Measurements from ENCODE around the gene GFRAL.
"Not testable (repeated sequence)": the region's sequence is repeated elsewhere in the genome, so short reads cannot be mapped to it uniquely, and the experiment has no call there.

GFRAL gene

DNA sequence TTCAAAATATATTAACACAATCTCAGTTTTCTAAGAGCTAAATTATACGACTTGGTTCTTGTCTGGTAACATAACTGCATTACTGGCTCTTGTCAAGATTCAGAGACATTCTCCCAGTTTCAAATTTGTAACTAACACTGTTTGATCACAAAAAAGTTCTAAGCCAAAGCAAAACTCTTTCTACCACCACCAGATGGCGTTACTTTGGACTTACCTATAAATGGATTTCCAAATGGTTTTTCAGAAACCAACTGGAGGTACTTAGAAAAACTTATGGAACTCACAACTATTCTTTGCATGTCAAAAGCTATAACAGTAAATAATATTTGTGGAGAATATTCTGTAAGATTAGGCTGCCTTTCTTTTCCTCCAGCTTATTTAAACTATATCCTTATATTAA lies 34.2 kb upstream of the GFRAL start:
- Histone ChIP-seq H3K9me3 (ENCODE audit: low read length) (no peaks in the 10 kb centered on the region), H3K4me3 (ENCODE audit: low read depth, low read length, poor library complexity, severe bottlenecking) (no peak overlapping the region), H2AFZ (ENCODE audit: low read length) (no peak overlapping the region), H3K9me2 (ENCODE audit: low read depth, low read length) (no peaks in the 10 kb centered on the region), H3K4me1 (ENCODE audit: insufficient read depth, low read length, severe bottlenecking) (no peaks in the 10 kb centered on the region), H3K79me2 (ENCODE audit: insufficient read depth, low read length) (no peaks in the 10 kb centered on the region), H3F3A (ENCODE audit: insufficient read depth, low read length) (no peaks in the 10 kb centered on the region), H3K27me3 (ENCODE audit: insufficient read depth, low read length) (no peaks in the 10 kb centered on the region), H3K9ac (ENCODE audit: low read length) (no peak overlapping the region), H3K27ac (ENCODE audit: low read depth, low read length, poor library complexity, severe bottlenecking) (no peak overlapping the region), H3K36me3 (ENCODE audit: insufficient read depth, low read length) (no peaks in the 10 kb centered on the region), H4K20me1 (ENCODE audit: insufficient read depth, low read length) (no peaks in the 10 kb centered on the region), H3K4me2 (ENCODE audit: low read length) (no peak overlapping the region)
- TF ChIP-seq, protein P1, sequence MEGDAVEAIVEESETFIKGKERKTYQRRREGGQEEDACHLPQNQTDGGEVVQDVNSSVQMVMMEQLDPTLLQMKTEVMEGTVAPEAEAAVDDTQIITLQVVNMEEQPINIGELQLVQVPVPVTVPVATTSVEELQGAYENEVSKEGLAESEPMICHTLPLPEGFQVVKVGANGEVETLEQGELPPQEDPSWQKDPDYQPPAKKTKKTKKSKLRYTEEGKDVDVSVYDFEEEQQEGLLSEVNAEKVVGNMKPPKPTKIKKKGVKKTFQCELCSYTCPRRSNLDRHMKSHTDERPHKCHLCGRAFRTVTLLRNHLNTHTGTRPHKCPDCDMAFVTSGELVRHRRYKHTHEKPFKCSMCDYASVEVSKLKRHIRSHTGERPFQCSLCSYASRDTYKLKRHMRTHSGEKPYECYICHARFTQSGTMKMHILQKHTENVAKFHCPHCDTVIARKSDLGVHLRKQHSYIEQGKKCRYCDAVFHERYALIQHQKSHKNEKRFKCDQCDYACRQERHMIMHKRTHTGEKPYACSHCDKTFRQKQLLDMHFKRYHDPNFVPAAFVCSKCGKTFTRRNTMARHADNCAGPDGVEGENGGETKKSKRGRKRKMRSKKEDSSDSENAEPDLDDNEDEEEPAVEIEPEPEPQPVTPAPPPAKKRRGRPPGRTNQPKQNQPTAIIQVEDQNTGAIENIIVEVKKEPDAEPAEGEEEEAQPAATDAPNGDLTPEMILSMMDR (IDR thresholded peaks at IDR 0.05; ENCODE audit: low read length), result peak; percentile 50; the same call in 1 of the 2 replicates
- TF ChIP-seq EZH2 (IDR thresholded peaks at IDR 0.05; ENCODE audit: borderline replicate concordance, low read length), result no peak

DNA sequence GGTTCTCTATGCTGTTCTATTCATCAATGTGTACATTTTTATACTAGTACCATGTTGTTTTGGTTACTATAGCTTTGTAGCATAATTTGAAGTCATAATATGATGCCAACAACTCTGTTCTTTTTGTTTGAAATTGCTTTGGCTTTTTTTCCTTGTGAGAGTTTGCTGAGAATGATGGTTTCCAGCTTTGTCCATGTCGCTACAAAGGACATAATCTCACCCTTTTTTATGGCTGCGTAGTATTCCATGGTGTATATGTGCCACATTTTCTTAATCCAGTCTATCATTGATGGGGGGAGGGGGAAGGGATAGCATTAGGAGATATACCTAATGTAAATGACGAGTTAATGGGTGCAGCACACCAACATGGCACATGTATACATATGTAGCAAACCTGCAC lies 30.1 kb upstream of the GFRAL start:
- not testable (repeated sequence) for H3K27me3 ChIP-seq (ENCODE audit: insufficient read depth, low read length); H2AFZ ChIP-seq (ENCODE audit: low read length); H4K20me1 ChIP-seq (ENCODE audit: insufficient read depth, low read length)

DNA sequence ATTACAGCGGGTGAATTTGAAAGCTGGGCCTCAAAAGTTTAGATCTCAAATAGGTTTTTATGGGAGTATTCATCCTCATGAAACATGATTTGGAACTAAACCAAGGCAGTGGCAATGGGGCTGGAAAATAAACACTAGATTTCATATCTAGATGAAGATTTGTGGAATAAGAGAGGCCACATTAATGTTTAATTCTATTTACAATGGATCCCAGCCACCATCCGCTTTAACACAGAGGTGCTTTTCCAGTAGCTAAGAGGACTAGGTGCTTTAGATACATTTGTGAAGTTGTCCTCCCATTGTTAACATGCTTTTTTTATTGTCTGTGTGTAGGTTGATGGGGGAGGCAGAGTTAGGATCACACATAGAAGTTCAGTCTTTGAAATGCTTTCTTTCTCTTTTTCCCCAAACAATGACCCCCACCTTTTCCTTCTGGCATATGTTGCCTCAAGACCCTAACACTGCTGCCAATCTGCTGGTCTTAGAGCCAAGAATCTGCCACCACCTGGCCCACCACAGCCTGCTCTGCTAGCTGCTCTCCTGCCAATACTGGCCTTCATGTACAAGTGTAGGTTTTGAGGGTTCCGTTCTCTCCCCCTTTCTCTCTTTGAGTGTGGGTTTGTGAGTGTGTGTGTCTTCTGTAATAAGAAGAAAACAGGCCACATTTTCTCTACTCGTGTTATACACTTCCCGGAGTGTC lies 27.8 kb upstream of the GFRAL start:
- TF ChIP-seq EZH2 (IDR thresholded peaks at IDR 0.05; ENCODE audit: borderline replicate concordance, low read length), result no peak
- TF ChIP-seq, protein P1 (IDR thresholded peaks at IDR 0.05; ENCODE audit: low read length), result no peak
- Histone ChIP-seq H3K79me2 (ENCODE audit: insufficient read depth, low read length) (no peaks in the 10 kb centered on the region), H3K4me2 (ENCODE audit: low read length) (no peak overlapping the region), H3K36me3 (ENCODE audit: insufficient read depth, low read length) (no peaks in the 10 kb centered on the region), H3F3A (ENCODE audit: insufficient read depth, low read length) (no peaks in the 10 kb centered on the region), H3K4me1 (ENCODE audit: insufficient read depth, low read length, severe bottlenecking) (no peaks in the 10 kb centered on the region), H3K9ac (ENCODE audit: low read length) (no peak overlapping the region), H4K20me1 (ENCODE audit: insufficient read depth, low read length) (no peaks in the 10 kb centered on the region), H3K9me3 (ENCODE audit: low read length) (no peaks in the 10 kb centered on the region), H3K4me3 (ENCODE audit: low read depth, low read length, poor library complexity, severe bottlenecking) (no peak overlapping the region), H3K27me3 (ENCODE audit: insufficient read depth, low read length) (no peaks in the 10 kb centered on the region), H3K27ac (ENCODE audit: low read depth, low read length, poor library complexity, severe bottlenecking) (no peak overlapping the region), H3K9me2 (ENCODE audit: low read depth, low read length) (no peaks in the 10 kb centered on the region), H2AFZ (ENCODE audit: low read length) (no peak overlapping the region)

More for the DNA sequence above, 30.1 kb upstream of the GFRAL start:
- not testable (repeated sequence) for H3K9me2 ChIP-seq (ENCODE audit: low read depth, low read length); H3F3A ChIP-seq (ENCODE audit: insufficient read depth, low read length); H3K4me2 ChIP-seq (ENCODE audit: low read length); H3K9me3 ChIP-seq (ENCODE audit: low read length); H3K4me1 ChIP-seq (ENCODE audit: insufficient read depth, low read length, severe bottlenecking); H3K9ac ChIP-seq (ENCODE audit: low read length); H3K27ac ChIP-seq (ENCODE audit: low read depth, low read length, poor library complexity, severe bottlenecking); H3K4me3 ChIP-seq (ENCODE audit: low read depth, low read length, poor library complexity, severe bottlenecking); H3K79me2 ChIP-seq (ENCODE audit: insufficient read depth, low read length); H3K36me3 ChIP-seq (ENCODE audit: insufficient read depth, low read length)

DNA sequence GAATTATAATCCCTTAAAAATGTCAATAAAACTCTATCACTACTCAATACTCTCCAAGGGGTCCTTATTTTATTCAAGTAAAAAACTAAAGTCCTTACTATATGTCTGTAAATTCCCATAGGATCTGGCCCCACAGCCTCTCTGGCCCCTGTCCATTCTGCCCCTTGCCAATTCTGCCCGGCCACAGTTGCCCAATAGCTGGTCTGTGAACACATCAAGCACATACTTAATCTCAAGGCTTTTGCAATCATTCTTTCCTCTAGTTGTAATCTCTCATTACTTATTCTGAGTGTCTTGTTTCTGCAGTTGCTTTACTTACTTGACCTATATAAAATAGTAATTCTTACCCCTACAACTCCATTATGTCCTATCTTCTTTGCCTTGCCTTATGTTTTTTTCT lies 22.5 kb upstream of the GFRAL start:
- no peaks in the 10 kb centered on the region for H3K4me1 ChIP-seq (ENCODE audit: insufficient read depth, low read length, severe bottlenecking)
- H3K27ac ChIP-seq (ENCODE audit: low read depth, low read length, poor library complexity, severe bottlenecking), result no peak overlapping the region
- H3K4me2 ChIP-seq (ENCODE audit: low read length), result no peak overlapping the region
- H3K9ac ChIP-seq (ENCODE audit: low read length), result no peak overlapping the region
- no peaks in the 10 kb centered on the region for H3K9me3 ChIP-seq (ENCODE audit: low read length)
- no peaks in the 10 kb centered on the region for H3K36me3 ChIP-seq (ENCODE audit: insufficient read depth, low read length)
- no peak overlapping the region for H3K4me3 ChIP-seq (ENCODE audit: low read depth, low read length, poor library complexity, severe bottlenecking)
- TF ChIP-seq EZH2 (IDR thresholded peaks at IDR 0.05; ENCODE audit: borderline replicate concordance, low read length), result no peak
- TF ChIP-seq, protein P1 (IDR thresholded peaks at IDR 0.05; ENCODE audit: low read length), result no peak
- H3K9me2 ChIP-seq (ENCODE audit: low read depth, low read length), result no peaks in the 10 kb centered on the region
- no peak overlapping the region for H2AFZ ChIP-seq (ENCODE audit: low read length)
- no peaks in the 10 kb centered on the region for H4K20me1 ChIP-seq (ENCODE audit: insufficient read depth, low read length)
- H3K79me2 ChIP-seq (ENCODE audit: insufficient read depth, low read length), result no peaks in the 10 kb centered on the region
- H3K27me3 ChIP-seq (ENCODE audit: insufficient read depth, low read length), result no peaks in the 10 kb centered on the region
- H3F3A ChIP-seq (ENCODE audit: insufficient read depth, low read length), result no peaks in the 10 kb centered on the region
